Stimulated activated CD4-positive, alpha-beta T cell treated with anti-CD3 and anti-CD28 coated beads, Interleukin-1b, Interleukin-23, amount 100 ng/mL, for 4 hours (primary cell): ENCODE measurements around the gene ZC3HAV1.

Experiments
- DNase-seq, 2 donors: peaks; one replicate each; pipeline ENCODE4 v3.0.0-alpha.2; 2020; ENCODE audit warnings: low read depth in 2 of 2

The ZC3HAV1 gene

GRCh38 chr7:139023076-139023475 lies 86.4 kb downstream of the ZC3HAV1 start:
- DNase-seq: no peak

- no peak for DNase-seq
Observed at GRCh38 chr7:139022286-139022685, 87.2 kb downstream of the ZC3HAV1 start.

DNA sequence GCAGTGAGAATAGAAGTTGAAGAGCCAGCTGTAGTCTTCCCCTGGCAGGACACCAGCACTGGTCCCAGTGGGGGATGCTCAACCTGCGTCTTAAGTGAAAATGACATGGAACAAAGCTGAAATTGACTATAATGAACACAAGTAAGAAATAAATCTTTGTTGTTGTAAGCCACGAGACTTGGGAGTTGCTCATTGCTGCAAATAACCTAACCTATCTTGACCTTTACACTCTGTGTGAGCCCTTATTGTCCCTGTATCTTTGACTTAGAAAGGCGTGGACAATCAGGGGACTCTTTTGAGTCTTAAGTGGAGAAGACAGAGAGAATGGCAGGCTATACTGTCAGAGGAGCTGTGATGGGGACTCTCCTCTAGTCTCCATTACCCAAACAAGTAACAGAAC lies 90.6 kb downstream of the ZC3HAV1 start:
- no peak for DNase-seq

- DNase-seq: peak; percentile 25 to 53
Observed at GRCh38 chr7:139016931-139017511, 92.5 kb downstream of the ZC3HAV1 start.

GRCh38 chr7:139011373-139011772 lies 98.1 kb downstream of the ZC3HAV1 start:
- DNase-seq: no peak

- no peak for DNase-seq
Observed at GRCh38 chr7:139004321-139005090, 105.0 kb downstream of the ZC3HAV1 start.

- no peak for DNase-seq
Observed at GRCh38 chr7:138999414-138999813, 110.1 kb downstream of the ZC3HAV1 start.
